GM21786 (cell line): ENCODE results near the gene AGBL1.

Experiments
- ATAC-seq: cut with Tn5 transposase; IDR thresholded peaks from one replicate; pipeline ENCODE4 v1.9.1; 2021; ENCODE audit not compliant: unreplicated experiment

The AGBL1 gene

GRCh38 chr15:86849558-86850285 is 770.1 kb downstream of the AGBL1 start:
- no peak for ATAC-seq

GRCh38 chr15:86850939-86851338 is 771.3 kb downstream of the AGBL1 start:
- ATAC-seq = no peak

- no peak for ATAC-seq
Measured at GRCh38 chr15:86852741-86853140, 773.1 kb downstream of the AGBL1 start.

GRCh38 chr15:86854176-86854575 is 774.5 kb downstream of the AGBL1 start:
- no peak for ATAC-seq

GRCh38 chr15:86855307-86856291 is 775.9 kb downstream of the AGBL1 start:
- no peak for ATAC-seq

- ATAC-seq = no peak
Measured at GRCh38 chr15:86857701-86858100, 778.0 kb downstream of the AGBL1 start.

- no peak for ATAC-seq
Measured at GRCh38 chr15:86863226-86863915, 783.7 kb downstream of the AGBL1 start.

DNA sequence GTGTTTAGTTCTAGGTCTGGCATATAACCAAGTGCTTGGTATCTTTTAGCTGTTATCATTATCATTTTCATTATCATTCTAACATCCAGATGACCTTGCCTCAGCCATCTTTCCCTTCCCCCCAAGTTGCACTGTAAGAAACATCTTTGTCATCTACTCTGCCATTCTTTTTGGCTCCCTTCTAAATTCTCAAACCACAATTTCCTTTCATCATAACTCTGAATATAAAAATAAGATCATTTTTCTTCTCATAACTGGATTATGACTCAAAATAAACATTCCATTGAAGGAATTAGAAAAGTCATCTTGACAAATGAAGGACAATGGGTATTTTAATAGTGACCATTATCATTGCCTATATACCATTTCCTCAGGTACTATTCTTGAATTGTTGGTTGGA is 786.2 kb downstream of the AGBL1 start:
- no peak for ATAC-seq

DNA sequence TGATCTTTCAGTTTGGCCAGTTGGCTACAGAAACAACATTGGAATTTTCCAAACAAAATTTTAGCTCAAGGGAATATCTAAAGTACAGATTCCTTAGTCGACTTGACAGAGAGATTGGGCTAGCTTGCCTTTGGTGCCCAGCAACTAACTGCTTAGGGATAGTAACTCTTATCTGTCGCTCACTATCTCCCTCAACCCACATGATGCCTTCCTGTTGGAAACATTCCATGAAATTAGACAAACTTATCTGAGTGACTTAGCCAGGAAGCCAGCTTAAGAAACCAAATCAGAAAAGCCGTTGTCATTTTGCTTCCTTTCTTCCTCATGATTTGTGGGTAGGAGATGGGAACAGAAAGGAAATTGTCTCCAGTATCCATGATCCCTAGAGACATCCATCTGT is 791.2 kb downstream of the AGBL1 start:
- ATAC-seq = no peak

DNA sequence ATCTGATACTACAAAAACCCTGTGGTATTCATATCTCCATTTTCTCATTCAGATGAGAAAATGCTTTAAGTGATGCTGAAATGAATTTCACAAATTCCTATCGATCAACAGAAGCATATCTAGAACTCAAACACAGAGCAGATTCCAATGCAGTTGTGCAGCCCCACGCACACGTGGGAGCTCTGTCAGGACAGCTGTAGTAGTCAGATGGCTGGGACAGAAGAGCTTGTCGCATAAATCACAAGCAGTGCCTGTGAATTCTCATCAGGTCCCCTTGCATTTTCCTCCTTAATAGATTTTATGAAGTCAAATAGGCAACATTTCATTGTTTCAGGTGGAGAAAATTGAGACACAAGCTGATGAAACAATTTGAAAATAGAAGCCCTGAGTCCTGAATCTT is 792.3 kb downstream of the AGBL1 start:
- no peak for ATAC-seq

DNA sequence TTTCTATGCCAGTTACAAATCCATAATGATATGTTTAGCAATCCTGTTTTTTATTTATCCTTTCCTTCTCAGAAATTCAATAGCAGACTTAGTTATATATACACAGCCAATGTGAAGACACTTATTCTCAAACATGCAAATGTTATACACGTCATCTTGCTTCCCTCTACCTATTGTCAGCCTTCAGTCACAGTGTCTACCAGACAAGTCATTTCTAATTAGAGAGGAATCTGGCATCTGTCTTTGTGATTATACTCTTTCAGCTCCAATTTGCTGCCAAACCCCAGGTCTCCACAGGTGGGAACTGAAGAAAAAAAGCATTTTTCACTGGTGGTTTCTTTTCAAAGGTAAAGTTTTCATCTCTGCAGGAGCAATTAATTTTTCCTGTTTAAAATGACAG is 793.1 kb downstream of the AGBL1 start:
- ATAC-seq = no peak

DNA sequence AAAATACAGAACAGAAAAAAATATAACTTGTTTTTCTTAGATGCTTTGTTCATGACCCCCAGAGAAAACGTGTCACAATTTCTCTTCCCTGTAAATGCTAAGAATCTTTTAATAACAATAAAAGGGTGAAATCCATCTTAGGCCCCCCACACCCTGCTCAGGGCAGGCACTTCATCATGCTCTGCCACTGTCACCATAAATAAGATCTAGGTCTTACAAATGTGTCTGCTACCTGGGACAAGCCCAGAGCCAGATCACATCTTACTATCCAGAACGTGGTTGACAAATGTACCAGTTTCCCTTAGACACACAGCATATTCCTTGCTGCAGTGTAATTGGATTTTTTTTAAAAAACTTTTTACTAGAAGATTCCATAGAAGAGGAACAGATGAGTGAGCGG is 795.4 kb downstream of the AGBL1 start:
- ATAC-seq = no peak

- no peak for ATAC-seq
Measured at GRCh38 chr15:86876387-86876944, 796.8 kb downstream of the AGBL1 start.

DNA sequence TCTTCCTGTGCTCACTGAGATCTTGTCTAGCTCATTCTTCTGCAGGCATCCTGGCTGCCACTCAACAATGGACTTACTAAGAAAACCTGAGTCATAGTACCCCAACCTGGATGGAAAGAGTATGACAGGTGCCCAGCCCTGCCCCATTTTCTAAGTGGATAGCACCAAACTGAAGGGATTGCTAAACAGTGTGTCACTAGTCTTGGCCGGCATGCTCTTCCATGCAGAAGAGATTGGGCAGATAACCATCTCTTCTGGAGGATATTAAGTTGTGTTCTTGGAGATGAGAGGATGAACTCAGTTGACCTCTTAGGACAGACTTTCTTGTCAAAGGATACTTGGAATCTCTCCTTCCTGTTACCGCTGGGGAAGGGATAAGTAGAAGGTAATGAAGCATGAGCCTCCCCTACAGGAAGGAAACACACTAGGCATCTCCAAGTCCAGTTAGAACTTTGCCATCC is 797.5 kb downstream of the AGBL1 start:
- no peak for ATAC-seq

GRCh38 chr15:86878844-86879243 is 799.2 kb downstream of the AGBL1 start:
- ATAC-seq = peak; percentile 62

GRCh38 chr15:86879250-86880229 is 799.9 kb downstream of the AGBL1 start:
- ATAC-seq = no peak

DNA sequence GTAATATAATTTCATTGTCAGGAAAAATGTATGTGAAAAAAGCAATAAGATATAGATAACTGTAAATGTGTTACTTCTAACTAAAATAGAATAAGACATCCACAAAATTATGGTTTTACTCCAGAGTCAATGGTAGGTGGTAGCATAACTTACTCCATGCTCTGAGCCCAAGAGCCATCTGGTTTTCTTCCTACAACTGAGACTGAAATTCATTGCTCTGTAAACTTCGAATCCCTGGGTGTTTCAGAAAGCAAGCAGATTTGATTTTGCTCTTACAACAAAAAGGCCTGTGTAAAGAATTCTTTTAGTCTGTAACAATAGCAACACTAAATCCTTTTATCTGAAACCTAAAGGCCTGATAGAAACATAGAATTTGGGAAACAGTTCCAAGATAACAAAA is 805.9 kb downstream of the AGBL1 start:
- no peak for ATAC-seq

DNA sequence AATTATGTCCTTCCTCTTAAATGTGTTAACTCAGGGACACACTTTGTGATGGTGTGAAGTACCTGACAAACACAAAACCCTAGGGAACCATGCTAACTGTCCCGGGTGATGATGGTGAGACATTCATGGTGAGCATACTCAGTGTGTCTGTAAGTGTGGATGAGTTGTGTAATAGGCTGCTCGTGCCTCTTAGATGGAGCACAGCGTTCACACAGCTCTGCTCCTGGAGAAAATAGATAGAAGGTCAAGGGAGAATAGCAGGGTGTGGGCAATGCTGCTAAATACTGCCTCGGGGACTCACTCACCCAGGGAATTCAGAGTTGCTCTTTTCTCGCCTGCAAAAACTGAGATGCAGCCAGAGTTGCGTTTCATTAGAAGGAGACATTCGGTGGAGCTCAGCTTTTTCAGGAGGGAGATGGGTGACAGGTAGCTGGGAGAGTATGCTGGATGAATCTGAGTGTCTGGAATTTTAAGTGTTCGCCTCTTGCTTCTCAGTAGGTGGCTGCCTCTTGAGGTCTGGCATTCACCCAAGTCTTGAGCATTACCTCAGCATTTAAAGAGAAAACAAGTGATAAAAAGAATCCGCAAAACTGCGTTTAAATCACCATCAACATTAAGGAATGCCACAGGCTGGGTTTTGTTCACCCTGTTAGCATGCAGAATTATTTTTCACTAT is 813.2 kb downstream of the AGBL1 start:
- no peak for ATAC-seq

- ATAC-seq = no peak
Measured at GRCh38 chr15:86894269-86894668, 814.6 kb downstream of the AGBL1 start.
